GM19328 (cell line): ENCODE results near the gene TNIK.
"Not testable (repeated sequence)": the region's sequence is repeated elsewhere in the genome, so short reads cannot be mapped to it uniquely, and the experiment has no call there.

ENCODE experiments used
- ATAC-seq: cut with Tn5 transposase; IDR thresholded peaks from one replicate; pipeline ENCODE4 v1.9.1; 2021; ENCODE audit warnings: mild to moderate bottlenecking, moderate library complexity; ENCODE audit not compliant: unreplicated experiment

TNIK gene

DNA sequence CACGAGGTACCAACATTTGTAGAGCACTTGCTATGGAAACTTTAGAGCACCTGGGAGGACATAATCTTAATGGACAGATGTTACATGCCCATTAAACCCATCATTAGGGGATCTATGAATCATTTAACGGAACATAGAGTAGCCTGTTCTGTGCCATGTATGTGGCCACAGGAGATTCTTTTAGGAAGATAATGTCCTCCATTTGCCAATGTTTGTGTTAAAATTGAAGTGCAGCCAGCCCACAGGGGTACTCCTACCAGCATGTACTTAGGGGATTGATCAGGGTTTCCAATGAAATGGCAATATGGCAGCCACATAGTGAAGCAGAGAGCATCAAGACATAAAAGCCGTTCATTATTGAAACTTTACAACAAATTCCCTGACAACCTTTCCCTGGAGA, 70.7 kb downstream of the TNIK start:
- ATAC-seq = no peak

DNA sequence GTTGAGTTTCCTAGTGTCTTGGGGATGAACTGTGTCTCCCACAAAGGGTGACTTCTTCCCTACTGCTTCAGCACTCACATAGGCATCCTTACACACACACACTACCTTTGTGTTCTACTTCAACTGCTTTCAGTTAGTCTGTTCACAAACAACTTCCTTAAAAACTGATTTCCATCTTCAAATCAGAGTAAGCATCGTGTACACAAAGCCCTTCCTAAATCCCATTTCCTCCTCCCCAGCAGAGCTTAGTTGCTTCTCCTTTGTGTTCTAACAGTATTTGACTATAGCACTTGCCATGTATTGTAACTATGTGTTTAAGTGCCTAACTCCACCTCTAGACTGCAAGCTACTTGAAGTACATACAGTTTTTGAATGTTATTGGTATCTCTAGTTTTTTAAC, 71.7 kb downstream of the TNIK start:
- ATAC-seq = no peak

DNA sequence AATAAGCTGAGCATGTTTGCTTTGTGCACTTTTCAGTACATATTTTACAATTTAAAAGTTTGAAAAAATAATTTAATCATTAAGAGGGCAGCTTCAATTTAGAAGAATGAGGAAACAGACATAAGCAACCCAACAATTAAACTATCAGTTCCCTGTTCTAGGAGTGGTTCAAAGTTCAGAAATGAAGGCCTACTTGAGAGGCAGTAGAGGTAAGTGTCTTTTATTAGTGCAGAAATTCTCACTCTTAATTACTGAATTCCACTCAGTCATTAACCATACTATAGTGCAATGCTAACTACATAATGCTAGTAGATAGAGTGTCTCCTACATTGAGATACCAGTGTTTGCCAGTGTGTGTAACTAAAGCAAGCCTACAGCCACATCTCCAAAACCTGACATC, 73.1 kb downstream of the TNIK start:
- ATAC-seq = no peak

DNA sequence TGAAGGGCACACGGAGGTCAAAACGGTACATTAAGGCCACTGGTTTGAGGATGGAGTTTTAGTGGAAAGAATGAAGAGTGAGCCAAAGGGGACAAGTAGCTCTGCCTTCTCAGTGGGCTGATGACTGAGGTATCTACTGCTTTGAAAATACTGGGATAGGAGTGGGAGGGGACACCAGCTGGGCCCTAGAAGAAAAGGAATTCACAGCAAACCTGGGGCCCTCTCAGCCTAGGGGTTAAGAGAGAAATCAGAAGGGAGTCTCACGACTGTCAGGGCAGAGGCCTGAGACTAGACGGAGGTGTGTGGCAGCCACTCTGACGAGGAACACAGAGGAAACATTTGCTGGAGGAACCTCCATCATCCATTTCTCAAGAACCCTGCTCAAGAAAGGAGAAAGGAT, 75.1 kb downstream of the TNIK start:
- ATAC-seq = no peak

DNA sequence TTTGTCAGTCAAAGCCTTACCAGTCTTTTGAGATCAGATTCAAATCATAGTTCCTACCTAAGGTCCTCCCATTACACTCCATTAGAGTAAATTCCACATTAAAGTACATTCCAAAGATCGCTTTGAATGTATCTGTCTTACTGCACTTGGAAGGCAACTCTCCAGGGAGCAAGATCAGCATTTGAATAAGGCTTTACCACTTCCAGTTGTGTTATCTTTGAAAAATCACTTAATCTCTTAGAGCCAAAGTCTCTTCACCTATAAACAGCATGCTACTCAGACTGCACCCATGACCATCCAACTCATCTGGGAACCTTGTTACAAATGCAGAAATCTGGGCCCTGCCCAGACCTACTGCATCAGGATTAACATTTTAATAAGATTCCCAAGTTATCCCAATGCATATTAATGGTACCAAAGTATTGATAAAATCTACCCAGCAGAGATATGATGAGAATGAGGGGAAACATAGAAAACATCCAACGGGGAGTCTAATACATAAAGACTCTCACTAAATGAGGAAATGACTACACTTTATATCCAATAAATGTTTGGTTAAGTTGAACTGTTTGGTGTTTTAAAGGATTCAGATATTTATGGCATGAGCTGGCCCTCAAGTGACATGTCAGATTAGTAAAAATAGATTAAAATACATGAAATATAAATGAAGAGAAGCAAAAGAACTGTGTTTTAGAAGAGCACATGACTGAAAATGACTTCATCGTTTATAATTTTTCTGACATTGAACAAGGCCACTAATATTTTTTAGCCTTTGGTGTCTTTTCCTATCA, 75.9 kb downstream of the TNIK start:
- no peak for ATAC-seq

DNA sequence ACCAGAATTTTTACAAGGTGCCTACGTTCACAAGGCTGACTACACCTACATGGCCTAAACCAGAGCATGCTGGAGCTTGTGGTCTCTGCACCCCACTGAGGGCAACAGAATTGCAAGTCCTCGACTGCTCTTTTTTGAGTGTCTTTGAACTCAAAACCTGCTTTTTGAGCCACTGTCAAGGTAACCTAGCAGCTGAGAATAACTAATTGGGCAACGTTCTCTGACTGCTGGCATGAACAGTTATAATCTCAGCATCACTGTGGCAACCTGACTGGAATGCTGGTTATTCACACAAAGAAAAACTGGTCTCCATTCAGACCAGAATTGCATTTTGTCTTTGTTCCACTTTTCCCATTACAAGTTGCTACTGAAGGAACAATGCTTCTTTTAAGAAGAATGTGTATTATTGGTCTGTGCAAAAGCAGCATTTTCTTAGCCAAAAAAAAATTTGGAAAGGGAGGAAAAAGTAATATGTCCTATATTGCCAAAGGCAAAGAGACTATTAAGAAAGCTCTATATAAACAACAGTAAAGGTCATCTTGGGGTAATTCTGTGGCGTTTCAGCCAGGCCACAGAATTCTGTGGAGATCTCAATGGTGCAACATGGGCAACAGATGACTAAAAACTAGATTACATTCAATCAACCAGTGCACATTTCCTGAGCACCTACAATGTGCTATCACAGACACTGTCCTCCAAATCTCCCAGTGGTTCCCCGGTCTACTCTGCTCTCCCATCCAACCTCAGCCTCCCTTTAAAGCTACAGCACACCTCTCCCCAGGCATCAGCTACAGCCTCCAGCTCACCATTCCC, 76.8 kb downstream of the TNIK start:
- ATAC-seq = no peak

DNA sequence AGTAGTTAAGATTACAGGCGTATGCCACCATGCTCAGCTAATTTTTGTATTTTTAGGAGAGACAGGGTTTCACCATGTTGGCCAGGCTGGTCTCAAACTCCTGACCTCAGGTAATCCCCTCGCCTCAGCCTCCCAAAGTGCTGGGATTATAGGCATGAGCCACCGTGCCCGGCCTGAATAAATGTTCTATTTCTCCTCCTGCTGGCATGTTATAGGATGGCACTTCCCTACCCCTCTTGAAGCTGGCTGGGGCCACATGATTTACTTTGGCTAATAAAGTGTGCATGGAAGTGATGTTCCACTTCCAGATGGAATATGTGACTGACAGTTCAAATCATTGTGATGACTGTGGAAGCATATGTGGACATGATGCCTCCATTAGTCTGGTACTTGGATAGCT, 77.9 kb downstream of the TNIK start:
- not testable (repeated sequence) for ATAC-seq

DNA sequence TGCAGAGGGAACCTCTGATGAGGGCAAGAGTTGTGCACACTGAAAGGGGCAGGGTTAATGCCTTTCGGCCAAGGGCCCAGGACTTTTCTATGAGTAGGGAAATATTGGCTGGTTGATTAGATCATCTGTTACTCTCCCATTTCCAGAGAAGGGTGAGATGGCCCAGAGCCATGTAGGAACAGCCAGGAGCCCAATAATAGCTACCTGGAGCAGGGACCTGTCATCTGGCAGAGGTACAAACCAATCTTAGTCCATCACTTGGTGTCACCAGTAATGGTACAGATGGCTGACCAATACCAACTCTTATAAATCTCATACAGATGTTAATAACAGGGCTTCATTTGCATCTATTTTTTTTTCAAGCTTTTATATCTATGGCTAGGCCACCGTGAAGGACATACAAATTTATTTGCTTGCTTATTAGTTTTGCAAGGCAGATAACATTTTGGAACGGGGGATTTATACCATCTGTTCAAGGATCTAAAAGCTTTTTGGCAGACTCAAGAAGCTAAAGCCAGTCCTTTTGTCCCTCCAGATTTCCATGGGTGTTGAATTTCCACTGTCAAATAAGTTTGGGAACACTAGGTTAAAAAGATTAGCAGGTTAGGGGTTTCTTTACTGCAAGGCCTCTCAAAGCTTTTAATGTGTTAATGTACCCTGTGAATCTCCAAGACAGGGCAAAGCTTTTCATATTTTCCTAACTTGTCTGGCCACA, 79.3 kb downstream of the TNIK start:
- no peak for ATAC-seq

DNA sequence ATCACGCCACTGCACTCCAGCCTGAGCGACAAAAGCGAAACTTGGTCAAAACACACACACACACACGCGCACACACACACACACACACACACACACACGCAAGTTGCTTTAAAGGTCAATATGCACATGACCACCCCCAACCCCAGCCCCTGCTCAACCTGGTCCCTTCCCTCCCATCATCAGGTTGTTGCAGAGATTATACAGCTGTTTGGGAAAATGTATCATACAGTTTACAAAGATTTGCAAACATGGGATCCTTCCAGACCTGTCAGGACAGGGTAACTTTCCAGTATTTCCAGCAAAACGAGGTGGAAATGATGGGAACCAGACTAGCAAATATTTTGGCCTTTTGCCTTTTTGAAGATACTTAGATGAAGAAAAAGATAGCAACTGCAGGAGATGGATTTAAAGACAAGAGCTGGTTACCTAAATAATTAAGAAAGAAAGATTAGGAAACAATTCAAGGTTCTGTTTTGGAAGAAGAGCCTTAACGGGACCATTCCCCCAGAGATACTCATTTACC, 80.2 kb downstream of the TNIK start:
- ATAC-seq = no peak

DNA sequence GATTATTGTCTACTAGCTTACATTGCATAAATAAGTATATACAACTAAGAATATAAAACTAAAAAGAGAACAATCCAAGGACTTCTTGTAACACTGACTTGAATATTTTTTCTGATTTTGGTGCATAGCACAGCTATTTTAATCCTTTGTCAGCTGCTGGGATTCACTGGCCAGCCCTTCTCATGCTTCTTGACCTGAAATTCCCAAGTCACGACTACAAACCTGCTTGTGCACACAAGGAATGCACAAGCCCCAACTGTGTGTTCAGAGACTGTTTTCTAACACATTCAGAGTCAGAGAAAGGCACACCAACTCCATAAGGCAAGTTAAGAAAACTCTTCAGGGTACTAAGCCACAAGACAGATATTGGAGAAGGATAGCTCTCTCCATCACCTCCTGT, 80.9 kb downstream of the TNIK start:
- no peak for ATAC-seq

DNA sequence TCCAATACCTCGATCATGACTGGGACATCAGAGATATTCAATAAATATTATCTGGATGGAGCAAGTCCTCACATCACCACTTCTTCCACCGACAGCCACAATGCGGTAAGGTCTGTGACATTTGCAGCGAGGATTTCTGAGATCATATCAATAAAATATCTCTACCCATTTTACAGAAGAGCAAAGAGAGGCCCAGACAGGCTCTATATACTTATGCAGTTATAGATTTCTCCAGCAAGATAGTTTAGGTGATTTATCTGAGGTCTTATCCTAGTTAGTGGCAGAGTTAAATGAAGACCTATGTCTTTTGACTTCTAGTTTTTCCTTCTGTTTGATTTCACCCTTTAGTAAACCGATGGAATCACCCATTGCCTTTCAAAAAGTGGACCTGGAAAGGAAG, 81.6 kb downstream of the TNIK start:
- no peak for ATAC-seq

DNA sequence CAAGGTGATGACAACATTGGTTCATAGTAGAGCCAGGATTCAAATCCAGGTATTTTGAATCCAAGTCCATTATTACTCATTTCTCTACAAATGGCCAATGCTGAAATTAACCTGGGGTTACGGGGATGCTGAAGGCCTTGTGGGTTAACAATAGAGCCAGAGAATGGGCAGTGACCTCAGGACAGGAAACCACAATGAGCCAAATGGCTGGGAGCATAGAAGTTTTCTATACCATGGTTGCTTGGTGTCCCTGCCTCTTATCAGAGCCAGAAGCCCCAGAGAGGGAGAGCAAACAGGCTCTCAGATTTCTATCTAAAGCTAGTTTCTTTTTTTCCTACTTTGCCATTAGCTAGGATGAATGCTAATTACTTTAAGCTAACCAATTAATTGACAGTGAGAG, 82.3 kb downstream of the TNIK start:
- ATAC-seq = no peak

DNA sequence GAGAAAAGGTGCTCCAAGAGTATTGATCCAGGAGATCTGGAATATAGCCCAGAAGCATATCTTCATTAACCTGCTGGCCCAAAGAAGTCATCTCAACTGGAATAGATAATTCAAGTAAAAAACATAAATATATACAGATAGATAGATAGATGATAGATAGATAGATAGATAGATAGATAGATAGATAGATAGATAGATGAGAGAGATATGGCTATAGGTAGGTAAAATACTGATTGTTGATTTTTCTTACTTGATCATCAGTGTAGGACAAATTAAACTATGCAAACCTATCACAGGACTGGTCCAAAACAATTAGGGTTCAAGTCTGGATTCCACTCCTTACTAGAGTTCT, 83.6 kb downstream of the TNIK start:
- no peak for ATAC-seq

DNA sequence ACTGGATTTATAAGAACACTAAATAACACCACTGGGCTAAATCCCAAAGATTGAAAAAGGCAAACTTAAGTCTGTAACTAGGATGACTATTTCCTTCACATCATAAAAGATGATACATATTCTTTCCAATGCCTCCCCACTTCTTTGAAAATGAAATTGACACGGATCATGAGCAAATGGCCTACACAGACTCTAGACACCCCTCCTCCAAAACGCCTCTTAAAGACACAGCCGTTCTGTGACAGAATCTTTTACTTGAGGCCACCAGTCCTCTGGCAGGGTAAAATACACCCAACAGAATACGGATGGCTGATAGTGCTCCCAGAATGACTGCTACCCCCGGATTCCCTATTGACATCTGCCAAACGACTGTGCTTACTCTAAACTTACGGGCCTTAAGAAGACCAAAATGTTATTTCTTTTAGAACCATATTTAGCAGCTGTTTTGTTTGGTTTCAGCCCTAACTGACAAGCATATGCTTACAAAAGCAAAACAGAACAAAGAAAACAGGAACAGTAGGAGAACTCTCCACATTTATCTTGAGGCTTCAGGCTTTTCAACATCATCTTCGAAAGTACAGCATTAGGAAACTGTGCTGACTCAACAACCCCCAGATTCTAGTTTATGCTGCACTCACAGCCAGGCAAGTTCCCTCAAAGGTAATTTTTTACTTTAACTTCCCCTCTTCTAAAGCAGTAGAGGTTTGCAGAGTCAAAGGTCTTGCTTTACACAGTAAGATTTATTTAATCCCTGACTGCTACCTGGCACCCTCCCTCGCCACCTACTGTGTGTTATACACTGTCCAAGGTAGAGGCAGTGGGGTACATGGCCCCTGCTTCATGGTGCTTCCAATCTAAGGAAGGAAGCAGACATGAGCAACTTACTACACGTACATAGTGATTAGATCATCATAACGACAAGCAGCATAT, 84.3 kb downstream of the TNIK start:
- no peak for ATAC-seq

DNA sequence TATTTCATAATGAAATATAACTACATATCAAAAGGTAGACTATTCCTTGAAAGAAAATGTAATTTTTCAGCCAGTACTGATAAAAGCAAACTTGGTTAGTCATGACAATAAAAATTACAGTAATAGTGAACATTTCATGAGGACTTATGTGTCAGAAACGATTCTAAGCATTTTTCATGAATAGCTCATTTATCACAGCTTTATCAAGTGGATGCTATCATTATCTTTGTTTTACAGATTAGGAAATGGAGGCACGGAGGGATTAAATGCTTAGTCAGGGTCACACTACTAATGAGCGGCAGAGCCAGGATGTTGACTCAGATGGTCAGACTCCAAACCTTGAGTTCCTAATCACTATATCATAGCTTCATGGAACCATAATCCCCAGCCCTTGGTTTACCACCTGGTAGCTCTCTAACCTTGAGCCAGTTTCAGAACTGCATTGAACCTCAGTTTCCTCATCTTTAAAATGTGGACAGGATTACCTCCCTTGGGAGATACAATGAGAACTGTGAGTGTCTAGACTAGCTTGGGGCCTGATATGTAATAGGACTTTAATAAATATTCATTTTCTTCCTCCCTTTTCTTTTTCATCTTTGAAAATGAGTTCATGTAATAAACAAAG, 85.4 kb downstream of the TNIK start:
- ATAC-seq = no peak

DNA sequence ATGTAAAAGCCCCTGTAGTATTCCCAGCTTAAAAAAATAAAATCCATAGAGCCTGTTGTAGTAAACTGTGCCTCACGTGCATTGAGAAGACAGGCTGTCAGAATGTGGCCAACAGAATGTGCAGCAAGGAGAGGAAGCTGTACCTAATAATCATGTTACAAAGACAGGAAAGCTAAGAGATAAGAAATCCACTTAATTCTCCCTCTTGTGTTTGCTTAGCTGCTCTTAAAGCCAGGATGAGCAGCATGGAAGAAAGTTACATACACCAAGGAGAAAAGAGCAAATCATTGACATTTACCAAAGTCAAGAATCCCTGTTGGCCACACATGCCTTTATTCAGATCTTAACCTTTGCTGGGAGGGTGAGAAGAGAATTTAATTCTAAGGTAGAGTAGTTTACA, 85.9 kb downstream of the TNIK start:
- no peak for ATAC-seq

DNA sequence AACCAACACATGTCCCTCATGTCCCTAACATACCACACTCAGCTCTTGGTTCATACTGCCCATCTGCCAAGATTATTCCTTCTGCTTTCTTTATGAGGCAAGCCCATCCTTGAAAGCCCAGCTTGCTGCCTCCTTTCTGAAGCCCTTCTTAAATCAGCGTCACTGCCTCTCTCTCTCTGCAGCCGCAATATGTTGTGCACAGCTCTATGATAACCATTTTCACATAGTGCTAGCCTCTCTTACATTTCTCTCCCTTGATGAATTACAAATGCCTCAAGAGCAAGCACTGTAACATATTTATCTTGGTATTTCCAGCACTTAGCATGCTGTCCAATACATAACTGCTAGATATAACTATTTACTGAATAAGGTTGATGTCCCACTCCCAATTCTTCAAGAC, 86.5 kb downstream of the TNIK start:
- no peak for ATAC-seq

DNA sequence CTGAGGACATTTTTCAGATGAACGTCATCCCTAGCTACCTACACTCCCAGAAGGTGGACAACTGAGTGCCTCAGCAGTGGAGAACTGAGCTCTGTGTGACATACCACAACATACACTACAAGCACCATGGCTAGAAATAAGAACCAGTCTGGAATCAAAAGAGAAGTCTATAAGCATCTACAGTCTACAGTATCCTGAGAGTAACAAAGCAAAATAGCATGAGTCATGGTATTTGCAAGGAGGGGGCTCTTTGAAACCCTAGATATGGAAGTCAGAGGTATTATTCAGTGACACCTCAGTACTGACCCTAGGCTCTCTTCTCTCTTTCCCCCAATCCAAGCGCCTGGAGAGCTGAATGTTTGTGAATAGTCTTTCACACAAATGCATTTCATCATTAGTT, 87.5 kb downstream of the TNIK start:
- ATAC-seq = no peak

DNA sequence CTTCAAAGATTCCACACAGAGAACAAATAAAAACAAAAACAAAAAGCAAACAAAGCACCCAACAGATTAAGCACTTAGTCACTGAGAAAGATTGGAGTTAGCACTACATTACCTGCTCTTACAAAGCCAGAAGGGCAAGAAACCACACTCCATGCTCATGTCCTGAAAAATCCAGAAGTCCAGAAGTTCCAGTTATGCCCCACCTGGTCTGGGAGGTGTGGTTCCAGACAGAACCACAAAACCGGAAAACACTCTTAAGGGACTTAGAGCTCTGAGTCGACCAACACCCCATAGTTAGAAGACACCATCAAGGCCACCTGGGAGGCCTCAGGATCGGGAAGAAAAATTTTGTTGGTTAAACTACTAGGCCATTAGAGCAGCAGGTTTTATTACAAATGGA, 88.9 kb downstream of the TNIK start:
- no peak for ATAC-seq

DNA sequence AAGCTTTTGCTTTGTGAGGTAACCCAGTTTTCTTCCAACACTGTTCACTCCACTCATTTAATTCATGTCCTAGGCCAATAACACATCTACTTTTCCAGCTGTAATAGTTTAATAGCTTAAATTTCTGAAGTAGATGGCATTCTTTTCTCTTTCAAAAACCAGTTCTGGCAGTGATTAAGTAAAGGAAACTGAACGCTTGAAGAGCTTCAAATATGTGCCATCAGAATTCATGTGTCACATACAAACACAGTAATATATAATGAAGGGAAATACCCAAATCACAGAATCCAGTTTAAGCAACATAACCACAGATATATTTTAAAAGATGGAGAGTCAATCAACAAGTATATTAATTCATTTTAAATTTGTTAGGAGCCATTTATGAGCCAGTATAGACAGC, 91.0 kb downstream of the TNIK start:
- no peak for ATAC-seq
